ENCODE results near the gene MANF.

The MANF gene

GRCh38 chr3:51400166-51400565, 15.1 kb downstream of the MANF start:
- H3K27ac ChIP-seq, result no peak overlapping the region
- H2AFZ ChIP-seq (ENCODE audit: low read depth), result no peak overlapping the region
- H4K20me1 ChIP-seq (ENCODE audit: insufficient read depth), result no peaks in the 10 kb centered on the region
- no peaks in the 10 kb centered on the region for H3K4me1 ChIP-seq (ENCODE audit: low read depth, poor library complexity, severe bottlenecking)
- no peak overlapping the region for H3K4me2 ChIP-seq
- no peak for TF ChIP-seq CTCF (conservative IDR thresholded peaks at IDR 0.05; ENCODE audit: low read depth, low read length)
- H3K4me3 ChIP-seq (IDR thresholded peaks at IDR 0.05; ENCODE audit: insufficient read depth, low read depth, low read length), result no peak overlapping the region
- 0 out of 2 replicates have a peak, but pooled peaks cover under 1% of the 10 kb centered on the region for H3K79me2 ChIP-seq (ENCODE audit: insufficient read depth, low read depth)
- no peaks in the 10 kb centered on the region for H3K36me3 ChIP-seq (ENCODE audit: insufficient read depth)
- H3K27me3 ChIP-seq (ENCODE audit: insufficient read depth, low read depth), result no peaks in the 10 kb centered on the region
- H3K9ac ChIP-seq, result no peak overlapping the region

- H3K27me3 ChIP-seq (ENCODE audit: insufficient read depth, low read depth), result no peaks in the 10 kb centered on the region
- no peaks in the 10 kb centered on the region for H3K4me1 ChIP-seq (ENCODE audit: low read depth, poor library complexity, severe bottlenecking)
- no peak overlapping the region for H3K4me2 ChIP-seq
- H4K20me1 ChIP-seq (ENCODE audit: insufficient read depth), result no peaks in the 10 kb centered on the region
- no peaks in the 10 kb centered on the region for H3K36me3 ChIP-seq (ENCODE audit: insufficient read depth)
- no peaks in the 10 kb centered on the region for H3K79me2 ChIP-seq (ENCODE audit: insufficient read depth, low read depth)
- no peak overlapping the region for H3K27ac ChIP-seq
- no peak overlapping the region for H2AFZ ChIP-seq (ENCODE audit: low read depth)
- TF ChIP-seq CTCF (conservative IDR thresholded peaks at IDR 0.05; ENCODE audit: low read depth, low read length), result no peak
- no peak overlapping the region for H3K4me3 ChIP-seq (IDR thresholded peaks at IDR 0.05; ENCODE audit: insufficient read depth, low read depth, low read length)
- H3K9ac ChIP-seq, result no peak overlapping the region
Measured at GRCh38 chr3:51401735-51402134, 16.6 kb downstream of the MANF start.

GRCh38 chr3:51403675-51404074, 18.6 kb downstream of the MANF start:
- Histone ChIP-seq H3K27me3 (ENCODE audit: insufficient read depth, low read depth) (no peaks in the 10 kb centered on the region), H3K36me3 (ENCODE audit: insufficient read depth) (no peaks in the 10 kb centered on the region), H3K79me2 (ENCODE audit: insufficient read depth, low read depth) (no peaks in the 10 kb centered on the region), H2AFZ (ENCODE audit: low read depth) (no peak overlapping the region), H3K27ac (no peak overlapping the region), H3K4me1 (ENCODE audit: low read depth, poor library complexity, severe bottlenecking) (no peaks in the 10 kb centered on the region), H3K4me2 (no peak overlapping the region), H3K9ac (no peak overlapping the region), H4K20me1 (ENCODE audit: insufficient read depth) (no peaks in the 10 kb centered on the region), H3K4me3 (IDR thresholded peaks at IDR 0.05; ENCODE audit: insufficient read depth, low read depth, low read length) (no peak overlapping the region)
- no peak for TF ChIP-seq CTCF (conservative IDR thresholded peaks at IDR 0.05; ENCODE audit: low read depth, low read length)

- Histone ChIP-seq H3K4me3 (IDR thresholded peaks at IDR 0.05; ENCODE audit: insufficient read depth, low read depth, low read length) (no peak overlapping the region), H3K36me3 (ENCODE audit: insufficient read depth) (no peaks in the 10 kb centered on the region), H2AFZ (ENCODE audit: low read depth) (no peak overlapping the region), H3K9ac (no peak overlapping the region), H4K20me1 (ENCODE audit: insufficient read depth) (no peaks in the 10 kb centered on the region), H3K4me2 (no peak overlapping the region), H3K79me2 (ENCODE audit: insufficient read depth, low read depth) (no peaks in the 10 kb centered on the region), H3K27me3 (ENCODE audit: insufficient read depth, low read depth) (no peaks in the 10 kb centered on the region), H3K27ac (no peak overlapping the region), H3K4me1 (ENCODE audit: low read depth, poor library complexity, severe bottlenecking) (no peaks in the 10 kb centered on the region)
- TF ChIP-seq CTCF (conservative IDR thresholded peaks at IDR 0.05; ENCODE audit: low read depth, low read length), result no peak
Measured at GRCh38 chr3:51408021-51408420, 22.9 kb downstream of the MANF start.
